Breast epithelium (tissue), 4 donors: ENCODE results near the gene C14orf180. TPM values are rescaled to one million over a fixed set of nuclear protein-coding genes. Genes with fewer than 3 reads are reported as not detected.

Experiments used
- DNase-seq, 2 donors: peaks; one replicate each; pipeline ENCODE4 v3.0.0-alpha.2; 2019; ENCODE audit warnings: low spot score in 2 of 2
- H3K27ac ChIP-seq, 2 donors: fragments of 200-600 bp; sonication (generic) in 1 of 2; one replicate each; pipeline ENCODE4 v1.5.1; 2016 to 2019; ENCODE audit warnings: mild to moderate bottlenecking in 1 of 2
- H3K27me3 ChIP-seq, 2 donors: fragments of 200-600 bp; sonication (generic) in 1 of 2; one replicate each; pipeline versions ENCODE4 v1.5.1 to v1.6.0; 2017 to 2019; ENCODE audit warnings: control low read depth in 1 of 2, mild to moderate bottlenecking in 1 of 2
- H3K36me3 ChIP-seq: fragments of 200-600 bp; one replicate; pipeline ENCODE4 v1.5.1; 2019
- H3K4me1 ChIP-seq, 2 donors: fragments of 200-600 bp; sonication (generic); one replicate each; pipeline ENCODE4 v1.5.1; 2016 to 2019; ENCODE audit warnings: control low read depth in 1 of 2
- H3K4me3 ChIP-seq, 3 donors: fragments of 200-600 bp; sonication (generic); 1 replicate in 2 of 3; 2 replicates in 1 of 3; pipeline ENCODE4 v1.5.1; 2016 to 2019; ENCODE audit warnings: mild to moderate bottlenecking in 3 of 3, moderate library complexity in 2 of 3
- H3K9me3 ChIP-seq, 2 donors: fragments of 200-600 bp; sonication (generic) in 1 of 2; one replicate each; pipeline ENCODE4 v1.5.1; 2016 to 2019; ENCODE audit warnings: control low read depth in 1 of 2
- CTCF ChIP-seq, 3 donors: fragments of 450-650 bp; IDR thresholded peaks; one replicate each; pipeline ENCODE4 v1.5.1; 2016 to 2017; ENCODE audit warnings: antibody characterized with exemption in 3 of 3, mild to moderate bottlenecking in 3 of 3, moderate library complexity in 3 of 3
- POLR2A ChIP-seq: fragments of 450-650 bp; IDR thresholded peaks from one replicate; pipeline ENCODE4 v1.6.1; 2016; ENCODE audit warnings: antibody characterized with exemption, mild to moderate bottlenecking, moderate library complexity
- POLR2AphosphoS5 ChIP-seq, 3 donors: sonication (generic); formaldehyde crosslinking; IDR thresholded peaks; one replicate each; pipeline ENCODE4 v1.6.1; 2017; ENCODE audit warnings: antibody characterized with exemption in 3 of 3
- intact Hi-C: fragments of 100-400 bp; cut with DNase I; formaldehyde crosslinking; loops from one replicate; pipeline ENCODE4 v1.15.1; 2023; ENCODE audit warnings: low total_unique reads
- total RNA-seq, 3 donors: library from RNA; depleted of rRNA; stranded (reverse); fragments of >200 nt; gene quantifications; one replicate each; pipeline ENCODE4 v1.1.0, GENCODE V29; 2016

Gene C14orf180
- total RNA-seq, 3 donors from 2014 or later = 1.3 to 32.3 (median 4.2) TPM

- H3K27ac ChIP-seq = no peak overlapping the region
- H3K9me3 ChIP-seq = peaks cover 0 to 4% of the 10 kb centered on the region in 2 donors
- no peaks in the 10 kb centered on the region for H3K36me3 ChIP-seq
- no peak for DNase-seq
- intact Hi-C loops = no loop called here
- H3K4me1 ChIP-seq = no peaks in the 10 kb centered on the region
- H3K27me3 ChIP-seq = peaks cover 0 to 33% of the 10 kb centered on the region in 2 donors
- no peak overlapping the region for H3K4me3 ChIP-seq
- TF ChIP-seq CTCF (IDR thresholded peaks at IDR 0.05) (no peak), POLR2AphosphoS5 (IDR thresholded peaks at IDR 0.05) (no peak), POLR2A (no peak)
These were observed 32.3 kb downstream of the C14orf180 start for GRCh38 chr14:104611881-104612280.

DNA sequence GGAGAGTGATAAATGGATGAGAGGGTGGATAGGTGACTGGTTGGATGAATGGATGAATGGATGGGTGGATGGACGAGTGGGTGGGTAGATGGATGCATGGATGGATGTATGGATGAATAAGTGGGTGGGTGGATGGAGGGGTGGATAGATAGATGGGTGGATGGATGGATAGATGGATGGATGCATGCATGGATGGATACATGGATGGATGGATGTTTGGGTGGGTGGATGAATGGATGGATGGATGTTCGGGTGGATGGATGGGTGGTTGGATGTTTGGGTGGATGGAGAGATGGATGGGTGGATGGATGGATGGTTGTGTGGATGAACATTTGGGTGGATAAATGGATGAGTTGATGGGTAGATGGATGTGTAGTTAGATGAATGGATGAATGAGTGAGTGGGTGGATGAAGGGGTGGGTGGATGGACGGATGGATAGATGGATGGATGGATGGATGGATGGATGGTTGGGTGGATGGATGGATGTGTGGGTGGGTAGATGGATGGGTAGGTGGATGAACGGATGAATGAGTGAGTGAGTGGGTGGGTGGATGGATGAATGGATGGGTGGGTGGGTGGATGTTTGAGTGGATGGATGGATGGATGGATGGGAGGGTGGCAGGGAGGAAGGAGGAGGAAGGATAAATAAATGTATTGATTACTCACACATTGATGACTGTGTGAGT lies 34.7 kb downstream of the C14orf180 start:
- H3K9me3 ChIP-seq = peaks cover 0 to 4% of the 10 kb centered on the region in 2 donors
- intact Hi-C loops = no loop called here
- no peaks in the 10 kb centered on the region for H3K36me3 ChIP-seq
- DNase-seq = no peak
- H3K27ac ChIP-seq = no peak overlapping the region
- no peak overlapping the region for H3K4me3 ChIP-seq
- TF ChIP-seq POLR2A = no peak
- TF ChIP-seq CTCF (IDR thresholded peaks at IDR 0.05) = no peak
- H3K27me3 ChIP-seq = peaks cover 0 to 40% of the 10 kb centered on the region in 2 donors
- no peaks in the 10 kb centered on the region for H3K4me1 ChIP-seq

DNA sequence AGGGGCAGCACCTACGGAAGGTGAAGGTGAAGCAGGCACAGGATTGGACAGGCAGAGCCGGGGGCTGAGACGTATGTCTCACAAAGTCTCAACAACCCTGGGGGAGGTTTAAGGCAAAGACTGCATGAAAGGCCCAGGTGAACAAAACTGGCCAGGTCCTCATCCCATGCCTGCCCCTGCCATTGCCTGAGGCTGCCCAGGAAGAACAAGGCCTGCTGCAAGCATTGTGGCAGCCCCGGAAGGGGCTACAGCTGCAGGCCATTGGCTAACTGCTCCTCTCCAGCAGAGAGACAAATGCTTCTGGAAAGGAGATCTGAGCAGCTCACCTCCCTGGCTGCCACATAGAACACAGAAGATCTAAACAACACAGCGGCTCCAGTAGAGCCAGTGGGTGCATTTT lies 45.4 kb downstream of the C14orf180 start:
- Histone ChIP-seq H3K36me3 (no peaks in the 10 kb centered on the region), H3K9me3 (peaks cover 9 to 13% of the 10 kb centered on the region in 2 donors), H3K4me3 (no peak overlapping the region), H3K27ac (no peak overlapping the region), H3K4me1 (no peaks in the 10 kb centered on the region), H3K27me3 (peaks cover 0 to 8% of the 10 kb centered on the region in 2 donors)
- intact Hi-C loops = no loop called here
- no peak for DNase-seq
- TF ChIP-seq POLR2AphosphoS5 (IDR thresholded peaks at IDR 0.05) (no peak), POLR2A (no peak), CTCF (IDR thresholded peaks at IDR 0.05) (no peak)

DNA sequence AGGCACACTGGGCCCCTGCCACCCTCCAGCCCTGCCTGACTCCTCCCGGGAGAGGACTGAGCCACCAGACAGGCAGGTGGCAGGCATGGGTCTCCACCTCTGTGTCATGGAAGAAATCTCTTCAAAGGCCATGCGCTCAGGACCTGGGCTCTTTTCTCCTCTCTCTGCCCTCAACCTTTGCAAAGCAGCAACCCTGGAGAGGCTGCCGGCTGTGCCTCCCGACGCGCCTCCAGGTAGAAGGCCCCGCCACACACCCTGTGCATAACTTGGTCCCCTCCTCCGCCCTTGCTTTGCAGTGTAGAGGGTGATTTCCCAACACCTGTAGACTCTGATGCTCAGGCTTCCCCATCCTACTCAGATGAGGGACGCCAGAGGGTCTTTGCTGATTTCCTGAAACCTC lies 53.2 kb downstream of the C14orf180 start:
- Histone ChIP-seq H3K9me3 (peaks cover 6 to 9% of the 10 kb centered on the region in 2 donors), H3K36me3 (no peaks in the 10 kb centered on the region), H3K27me3 (peaks cover 0 to 41% of the 10 kb centered on the region in 2 donors), H3K27ac (no peak overlapping the region), H3K4me1 (no peaks in the 10 kb centered on the region), H3K4me3 (no peak overlapping the region)
- TF ChIP-seq POLR2A (no peak), POLR2AphosphoS5 (IDR thresholded peaks at IDR 0.05) (no peak), CTCF (IDR thresholded peaks at IDR 0.05) (no peak)
- intact Hi-C loops = no loop called here
- no peak for DNase-seq

DNA sequence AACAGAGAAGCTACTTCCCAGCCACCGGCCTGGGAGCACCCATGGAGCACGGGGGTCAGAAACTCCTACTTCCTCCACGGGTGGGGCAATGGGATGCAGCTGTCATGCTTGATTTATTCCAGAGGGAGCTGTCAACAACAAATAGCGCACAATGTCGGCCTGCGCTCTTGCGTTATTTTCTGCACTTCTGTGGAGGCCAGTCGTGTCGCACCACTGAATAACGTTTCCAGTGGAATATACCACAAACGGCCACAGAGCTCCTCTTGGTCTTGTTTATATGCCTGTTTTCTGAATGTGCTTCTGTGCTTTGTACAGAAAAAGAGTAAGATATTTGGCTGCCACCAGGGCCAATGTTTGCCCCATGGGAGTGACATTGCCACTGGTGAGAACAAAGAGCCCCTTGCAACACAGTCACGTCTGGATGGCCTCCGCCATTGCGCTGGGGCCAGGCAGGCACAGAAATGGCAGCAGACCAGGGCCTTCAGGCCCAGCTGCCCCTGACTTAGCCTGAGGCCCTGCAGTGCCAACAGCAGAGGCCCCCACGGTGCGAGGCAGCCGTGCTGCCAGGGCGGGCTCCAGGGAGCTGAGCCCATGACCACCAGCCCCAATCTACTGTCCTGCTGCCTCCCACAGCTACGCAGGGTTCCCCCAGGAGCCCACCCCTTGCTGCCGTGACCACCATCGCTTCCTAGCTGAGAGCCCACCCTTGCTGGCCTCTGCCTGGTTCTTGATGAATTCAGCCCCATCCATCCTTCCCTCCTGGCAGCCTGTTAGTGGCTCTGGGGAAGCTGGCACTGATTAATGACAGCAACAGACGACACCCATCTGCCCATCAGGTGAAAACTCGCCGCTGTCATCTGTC lies 53.9 kb downstream of the C14orf180 start:
- H3K9me3 ChIP-seq = peaks cover 5 to 6% of the 10 kb centered on the region in 2 donors
- intact Hi-C loops = no loop called here
- no peaks in the 10 kb centered on the region for H3K36me3 ChIP-seq
- H3K27ac ChIP-seq = no peak overlapping the region
- H3K27me3 ChIP-seq = peaks cover 0 to 41% of the 10 kb centered on the region in 2 donors
- no peaks in the 10 kb centered on the region for H3K4me1 ChIP-seq
- no peak overlapping the region for H3K4me3 ChIP-seq
- TF ChIP-seq POLR2AphosphoS5 (IDR thresholded peaks at IDR 0.05) (no peak), CTCF (IDR thresholded peaks at IDR 0.05) (no peak), POLR2A (no peak)
- no peak for DNase-seq
